Esophagus squamous epithelium (tissue), 5 donors: ENCODE data around the gene PTPRM. TPM values are rescaled to one million over a fixed set of nuclear protein-coding genes. Genes with fewer than 3 reads are reported as not detected.

ENCODE experiments used
- DNase-seq: peaks from one replicate; lab custom pipeline; 2025; lab: John Stamatoyannopoulos, UW
- H3K27ac ChIP-seq, 4 donors: fragments of 200-600 bp; sonication (generic); one replicate each; pipeline ENCODE4 v1.5.1; 2016 to 2019; ENCODE audit warnings: mild to moderate bottlenecking in 1 of 4
- H3K27me3 ChIP-seq, 4 donors: fragments of 200-600 bp; sonication (generic); 1 replicate in 3 of 4; 2 replicates in 1 of 4; pipeline versions ENCODE4 v1.5.1 to v1.6.0; 2017 to 2021; ENCODE audit warnings: antibody characterized with exemption in 1 of 4
- H3K36me3 ChIP-seq, 3 donors: fragments of 200-600 bp; sonication (generic); one replicate each; pipeline ENCODE4 v1.5.1; 2016 to 2019
- H3K4me1 ChIP-seq, 3 donors: fragments of 200-600 bp; sonication (generic); one replicate each; pipeline ENCODE4 v1.5.1; 2017 to 2019
- H3K4me3 ChIP-seq, 4 donors: fragments of 200-600 bp; sonication (generic); 1 replicate in 3 of 4; 2 replicates in 1 of 4; pipeline ENCODE4 v1.5.1; 2016 to 2019; ENCODE audit warnings: mild to moderate bottlenecking in 2 of 4, moderate library complexity in 1 of 4
- H3K9me3 ChIP-seq, 3 donors: fragments of 200-600 bp; sonication (generic); one replicate each; pipeline ENCODE4 v1.5.1; 2016 to 2019
- CTCF ChIP-seq, 6 experiments: fragments of 450-650 bp in 4 of 6; fragments of 200-600 bp in 2 of 6; sonication (generic) in 2 of 6; IDR thresholded peaks; one replicate each; pipeline ENCODE4 v1.5.1; 2016 to 2019; ENCODE audit warnings: antibody characterized with exemption in 6 of 6, mild to moderate bottlenecking in 4 of 6, moderate library complexity in 4 of 6
- POLR2A ChIP-seq, 4 donors: fragments of 450-650 bp; IDR thresholded peaks; one replicate each; pipeline ENCODE4 v1.6.1; 2017; ENCODE audit warnings: antibody characterized with exemption in 4 of 4, mild to moderate bottlenecking in 4 of 4, moderate library complexity in 3 of 4
- WGBS, 2 donors: methylation state at CpG; one replicate each; pipeline ENCODE4 v1.1.5; 2018; 5-methylcytosine and 5-hydroxymethylcytosine counted together
- intact Hi-C: fragments of 100-400 bp; cut with DNase I; formaldehyde crosslinking; loops from one replicate; pipeline ENCODE4 v1.15.0; 2022
- total RNA-seq, 4 donors: library from RNA; depleted of rRNA; stranded (reverse); fragments of >200 nt; gene quantifications; one replicate each; pipeline ENCODE4 v1.1.0, GENCODE V29; 2016
- donor health status: DM: yes; HTN: yes; CAD: no.

Gene PTPRM
- total RNA-seq, 4 donors from 2014 or later: 6.5 to 38.7 (median 11.1) TPM

DNA sequence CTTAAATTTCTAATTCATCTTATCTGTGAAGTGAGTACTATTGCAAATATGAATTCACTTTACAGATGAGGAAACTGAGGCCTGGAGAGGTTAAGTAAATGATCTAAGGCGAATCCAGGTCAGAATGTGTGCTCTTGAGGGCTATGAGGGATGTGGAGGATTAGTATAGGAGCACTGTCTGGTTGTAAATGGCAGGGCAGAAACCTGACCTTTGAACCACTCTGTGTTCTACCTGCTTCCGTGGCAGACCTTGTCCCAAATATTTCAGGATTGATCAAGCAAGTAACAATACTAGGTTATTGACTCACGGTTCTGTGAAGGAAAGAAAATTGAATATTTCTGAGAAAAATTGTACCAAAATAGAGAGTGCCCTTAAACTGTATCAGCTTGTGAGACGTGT, 74.7 kb downstream of the PTPRM start:
- Histone ChIP-seq H3K4me1 (no peaks in the 10 kb centered on the region), H3K9me3 (no peaks in the 10 kb centered on the region), H3K27me3 (no peaks in the 10 kb centered on the region), H3K36me3 (no peaks in the 10 kb centered on the region), H3K27ac (no peak overlapping the region), H3K4me3 (no peak overlapping the region)
- WGBS, 2 donors: 69 to 83% methylated on average over 4 of the region's 4 CpGs
- intact Hi-C loops: no loop called here
- TF ChIP-seq CTCF (IDR thresholded peaks at IDR 0.05) (no peak), POLR2A (IDR thresholded peaks at IDR 0.05) (no peak)
- DNase-seq: no peak

DNA sequence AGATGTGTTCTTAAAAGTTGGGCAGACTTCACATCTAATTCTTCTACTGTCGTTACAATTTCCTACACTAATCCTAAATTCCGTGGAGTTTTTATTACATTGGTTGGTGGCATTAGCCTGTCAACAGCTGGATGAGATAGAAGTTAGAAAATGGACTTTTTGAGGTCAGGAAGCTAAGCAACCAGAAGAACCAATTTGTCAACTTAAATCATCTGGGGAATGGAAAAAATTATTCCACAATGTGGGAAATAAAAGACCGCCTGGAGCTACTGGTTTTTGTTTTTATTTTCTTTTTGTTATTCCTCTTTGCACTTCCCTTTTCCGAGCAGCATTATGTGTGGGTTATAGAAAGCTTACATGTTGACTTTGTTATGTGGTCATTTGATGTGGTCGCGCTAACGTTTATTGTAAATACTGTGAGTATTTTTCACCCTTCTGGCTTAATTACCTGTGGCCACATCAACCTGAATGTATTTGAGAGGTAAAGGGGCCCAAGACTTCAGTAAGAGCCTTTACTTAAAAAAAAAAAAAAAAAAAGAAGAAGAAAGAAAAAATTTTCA, 75.3 kb downstream of the PTPRM start:
- H3K4me1 ChIP-seq: no peaks in the 10 kb centered on the region
- TF ChIP-seq POLR2A (IDR thresholded peaks at IDR 0.05) (no peak), CTCF (IDR thresholded peaks at IDR 0.05) (no peak)
- H3K27me3 ChIP-seq: no peaks in the 10 kb centered on the region
- intact Hi-C loops: no loop called here
- H3K4me3 ChIP-seq: no peak overlapping the region
- 70 to 78% methylated on average over 7 of the region's 7 CpGs for WGBS, 2 donors
- no peaks in the 10 kb centered on the region for H3K9me3 ChIP-seq
- no peaks in the 10 kb centered on the region for H3K36me3 ChIP-seq
- DNase-seq: no peak
- no peak overlapping the region for H3K27ac ChIP-seq

GRCh38 chr18:7645756-7646155, 78.6 kb downstream of the PTPRM start:
- H3K4me3 ChIP-seq: no peak overlapping the region

GRCh38 chr18:7646174-7646886, 79.2 kb downstream of the PTPRM start:
- Histone ChIP-seq H3K36me3 (no peaks in the 10 kb centered on the region), H3K4me3 (no peak overlapping the region), H3K4me1 (no peaks in the 10 kb centered on the region), H3K27me3 (no peaks in the 10 kb centered on the region), H3K9me3 (peaks cover 0 to 3% (median 0%) of the 10 kb centered on the region in 3 donors), H3K27ac (no peak overlapping the region)
- DNase-seq: no peak
- WGBS, 2 donors: 57 to 68% methylated on average over 6 of the region's 6 CpGs
- intact Hi-C loops: no loop called here
- TF ChIP-seq CTCF (IDR thresholded peaks at IDR 0.05) (no peak), POLR2A (IDR thresholded peaks at IDR 0.05) (no peak)

More at GRCh38 chr18:7645756-7646155, 78.6 kb downstream of the PTPRM start:
- no peak for DNase-seq
- WGBS, 2 donors: 25 to 54% methylated on average over 1 of the region's 1 CpG
- H3K9me3 ChIP-seq: peaks cover 0 to 3% (median 0%) of the 10 kb centered on the region in 3 donors
- no peaks in the 10 kb centered on the region for H3K36me3 ChIP-seq
- no peak overlapping the region for H3K27ac ChIP-seq
- H3K4me1 ChIP-seq: no peaks in the 10 kb centered on the region
- TF ChIP-seq CTCF (IDR thresholded peaks at IDR 0.05) (no peak), POLR2A (IDR thresholded peaks at IDR 0.05) (no peak)
- intact Hi-C loops: no loop called here
- no peaks in the 10 kb centered on the region for H3K27me3 ChIP-seq

GRCh38 chr18:7647500-7647899, 80.4 kb downstream of the PTPRM start:
- Histone ChIP-seq H3K27ac (no peak overlapping the region), H3K9me3 (peaks cover 0 to 3% (median 0%) of the 10 kb centered on the region in 3 donors), H3K27me3 (no peaks in the 10 kb centered on the region), H3K4me3 (no peak overlapping the region), H3K36me3 (no peaks in the 10 kb centered on the region), H3K4me1 (no peaks in the 10 kb centered on the region)
- TF ChIP-seq CTCF (IDR thresholded peaks at IDR 0.05) (no peak), POLR2A (IDR thresholded peaks at IDR 0.05) (no peak)
- no peak for DNase-seq
- intact Hi-C loops: no loop called here
- WGBS, 2 donors: 70 to 71% methylated on average over 3 of the region's 3 CpGs
